HUES48 (cell line): Measurements from ENCODE around the gene GSDME.

Experiments
- H3K27ac ChIP-seq: one replicate; pipeline ENCODE4 v1.7.0; 2013; ENCODE audit warnings: low read depth, low read length, inconsistent platforms
- H3K27me3 ChIP-seq: 2 replicates; pipeline ENCODE4 v1.6.1; 2013; ENCODE audit warnings: mild to moderate bottlenecking, low read length; ENCODE audit not compliant: control insufficient read depth, insufficient read depth
- H3K36me3 ChIP-seq: 2 replicates; pipeline ENCODE4 v1.6.1; 2013; ENCODE audit warnings: low read length; ENCODE audit not compliant: control insufficient read depth, insufficient read depth
- H3K4me1 ChIP-seq: 2 replicates; pipeline ENCODE4 v1.6.1; 2013; ENCODE audit warnings: mild to moderate bottlenecking, low read length; ENCODE audit not compliant: control insufficient read depth, insufficient read depth
- H3K4me3 ChIP-seq: 2 replicates; pipeline ENCODE4 v1.5.1; 2013; ENCODE audit warnings: mild to moderate bottlenecking, low read depth, low read length
- H3K9ac ChIP-seq: 2 replicates; pipeline ENCODE4 v1.6.1; 2013; ENCODE audit warnings: mild to moderate bottlenecking, low read depth, low read length, moderate library complexity
- H3K9me3 ChIP-seq: 2 replicates; pipeline ENCODE4 v1.6.1; 2013; ENCODE audit warnings: low read length; ENCODE audit not compliant: control insufficient read depth, insufficient read depth

The GSDME gene

GRCh38 chr7:24660546-24660945, 96.7 kb downstream of the GSDME start:
- H3K4me3 ChIP-seq = no peak overlapping the region
- H3K9me3 ChIP-seq = no peaks in the 10 kb centered on the region
- no peak overlapping the region for H3K9ac ChIP-seq
- H3K27ac ChIP-seq = no peak overlapping the region
- H3K4me1 ChIP-seq = peaks cover 29% of the 10 kb centered on the region
- no peaks in the 10 kb centered on the region for H3K27me3 ChIP-seq
- peaks cover 7% of the 10 kb centered on the region; the same call in 1 of the 2 replicates for H3K36me3 ChIP-seq

DNA sequence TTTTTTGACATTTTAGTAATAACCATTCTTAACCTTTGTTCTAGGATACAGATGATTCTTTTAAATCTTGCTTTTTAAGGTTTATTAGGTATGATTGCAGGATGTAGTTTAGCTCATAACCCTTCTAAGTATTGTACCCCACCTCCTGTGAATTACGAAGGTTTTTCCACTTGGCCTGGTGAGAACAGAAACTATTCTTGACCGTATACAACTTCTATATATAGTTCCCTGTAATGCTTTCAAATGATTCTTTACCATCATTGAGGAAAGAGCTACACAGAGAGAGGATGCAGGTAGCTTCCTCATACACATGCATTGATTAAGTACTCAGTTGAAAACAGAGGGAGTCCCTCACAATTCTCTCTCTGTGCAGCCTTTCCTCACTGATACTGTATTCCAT, 97.8 kb downstream of the GSDME start:
- Histone ChIP-seq H3K4me3 (no peak overlapping the region), H3K9me3 (no peaks in the 10 kb centered on the region), H3K9ac (no peak overlapping the region), H3K27ac (no peak overlapping the region), H3K27me3 (no peaks in the 10 kb centered on the region), H3K4me1 (peaks cover 22% of the 10 kb centered on the region), H3K36me3 (peaks cover 7% of the 10 kb centered on the region; the same call in 1 of the 2 replicates)

GRCh38 chr7:24657980-24658379, 99.3 kb downstream of the GSDME start:
- Histone ChIP-seq H3K9ac (no peak overlapping the region), H3K27me3 (no peaks in the 10 kb centered on the region), H3K9me3 (no peaks in the 10 kb centered on the region), H3K4me1 (peaks cover 19% of the 10 kb centered on the region), H3K27ac (no peak overlapping the region), H3K36me3 (peaks cover 11% of the 10 kb centered on the region; the same call in 1 of the 2 replicates), H3K4me3 (no peak overlapping the region)

GRCh38 chr7:24656608-24657007, 100.7 kb downstream of the GSDME start:
- H3K9me3 ChIP-seq = no peaks in the 10 kb centered on the region
- peaks cover 14% of the 10 kb centered on the region; the same call in 1 of the 2 replicates for H3K36me3 ChIP-seq
- H3K4me3 ChIP-seq = no peak overlapping the region
- H3K27me3 ChIP-seq = no peaks in the 10 kb centered on the region
- no peak overlapping the region for H3K27ac ChIP-seq
- H3K4me1 ChIP-seq = peaks cover 19% of the 10 kb centered on the region
- no peak overlapping the region for H3K9ac ChIP-seq

GRCh38 chr7:24654305-24654704, 103.0 kb downstream of the GSDME start:
- Histone ChIP-seq H3K9ac (no peak overlapping the region), H3K4me3 (no peak overlapping the region), H3K9me3 (no peaks in the 10 kb centered on the region), H3K4me1 (no peaks in the 10 kb centered on the region), H3K36me3 (peaks cover 26% of the 10 kb centered on the region), H3K27me3 (no peaks in the 10 kb centered on the region), H3K27ac (no peak overlapping the region)

DNA sequence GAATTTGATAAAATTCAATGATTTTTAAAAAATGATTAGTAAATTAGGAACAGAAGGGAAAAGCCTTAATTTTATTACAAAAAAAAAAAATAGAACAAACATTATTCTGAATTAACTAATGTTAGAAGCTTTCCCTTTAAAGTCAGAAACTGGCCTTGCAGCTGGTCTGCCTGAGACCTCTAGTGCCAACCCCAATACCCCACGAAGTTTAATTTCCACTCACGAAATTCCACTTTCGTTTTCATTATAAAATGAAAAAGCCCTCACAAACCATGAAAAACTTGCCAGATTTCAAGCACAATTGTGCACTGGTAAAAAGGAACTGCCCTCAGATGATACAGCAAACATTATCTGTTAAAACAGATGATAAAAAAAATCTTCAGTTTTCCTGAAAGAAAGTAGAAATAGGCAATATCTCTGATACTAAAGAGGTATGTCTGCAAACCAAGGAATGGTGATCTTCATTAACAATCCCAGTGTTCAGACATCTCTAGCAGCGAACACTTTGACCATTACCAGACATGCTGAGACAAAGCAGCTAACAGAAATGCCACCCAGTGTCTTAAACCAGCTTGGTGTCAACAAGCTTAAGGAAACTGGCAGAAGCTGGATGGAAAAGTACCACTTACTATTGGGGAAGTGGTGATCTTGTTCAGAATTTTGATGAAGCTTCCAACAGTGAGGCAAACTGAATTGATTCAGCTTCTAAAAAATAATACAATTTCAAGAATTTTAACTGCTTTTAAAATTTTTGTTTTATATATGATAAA, 103.8 kb downstream of the GSDME start:
- H3K36me3 ChIP-seq = peaks cover 26% of the 10 kb centered on the region
- H3K4me3 ChIP-seq = no peak overlapping the region
- no peaks in the 10 kb centered on the region for H3K9me3 ChIP-seq
- H3K27ac ChIP-seq = no peak overlapping the region
- H3K4me1 ChIP-seq = no peaks in the 10 kb centered on the region
- no peaks in the 10 kb centered on the region for H3K27me3 ChIP-seq
- no peak overlapping the region for H3K9ac ChIP-seq

GRCh38 chr7:24652251-24652939, 104.9 kb downstream of the GSDME start:
- H3K27ac ChIP-seq = no peak overlapping the region
- H3K27me3 ChIP-seq = no peaks in the 10 kb centered on the region
- no peak overlapping the region for H3K4me3 ChIP-seq
- no peak overlapping the region for H3K9ac ChIP-seq
- H3K9me3 ChIP-seq = no peaks in the 10 kb centered on the region
- no peaks in the 10 kb centered on the region for H3K4me1 ChIP-seq
- peaks cover 26% of the 10 kb centered on the region for H3K36me3 ChIP-seq
